Heart right ventricle (tissue), 16 donors: ENCODE measurements around the gene HLA-DMA. TPM values are rescaled to one million over a fixed set of nuclear protein-coding genes. Genes with fewer than 3 reads are reported as not detected.
A peak's percentile ranks its signal among the peaks of the same experiment; 100 is the strongest.

Experiments used
- ATAC-seq, 8 donors: fragments of 200-7000 bp; cut with Tn5 transposase; one replicate each; pipeline ENCODE4 v1.9.1; 2020; ENCODE audit warnings: mild to moderate bottlenecking in 8 of 8, moderate library complexity in 8 of 8, moderate number of reproducible peaks in 1 of 8
- DNase-seq, 2 donors: peaks; one replicate each; pipeline ENCODE4 v3.0.0-alpha.2; 2020
- H3K27ac ChIP-seq, 10 donors: fragments of 200-600 bp; sonication (generic) in 2 of 10; one replicate each; pipeline versions ENCODE4 v1.5.0 to v1.8.0; 2020 to 2022; ENCODE audit warnings: mild to moderate bottlenecking in 3 of 10
- H3K27me3 ChIP-seq, 7 donors: fragments of 200-600 bp; one replicate each; pipeline ENCODE4 v1.8.0; 2021 to 2022; ENCODE audit warnings: mild to moderate bottlenecking in 2 of 7
- H3K36me3 ChIP-seq, 9 donors: fragments of 200-600 bp; sonication (generic) in 1 of 9; one replicate each; pipeline versions ENCODE4 v1.5.0 to v1.8.0; 2020 to 2022; ENCODE audit warnings: mild to moderate bottlenecking in 2 of 9
- H3K4me1 ChIP-seq, 9 donors: fragments of 200-600 bp; sonication (generic) in 1 of 9; one replicate each; pipeline versions ENCODE4 v1.5.0 to v1.8.0; 2020 to 2022; ENCODE audit warnings: mild to moderate bottlenecking in 4 of 9
- H3K4me3 ChIP-seq, 10 donors: fragments of 200-600 bp; sonication (generic) in 2 of 10; one replicate each; pipeline versions ENCODE4 v1.5.0 to v1.8.0; 2020 to 2022; ENCODE audit warnings: mild to moderate bottlenecking in 7 of 10, moderate library complexity in 2 of 10
- H3K9me3 ChIP-seq, 11 donors: fragments of 200-600 bp in 10 of 11; sonication (generic) in 2 of 11; one replicate each; pipeline versions ENCODE4 v1.5.0 to v1.8.0; 2013 to 2022; ENCODE audit warnings: mild to moderate bottlenecking in 2 of 11, control low read depth in 1 of 11, moderate library complexity in 1 of 11
- CTCF ChIP-seq, 9 donors: fragments of 200-600 bp; sonication (generic) in 2 of 9; IDR thresholded peaks; one replicate each; pipeline versions ENCODE4 v1.5.0 to v1.8.0; 2021 to 2022; ENCODE audit warnings: antibody characterized with exemption in 9 of 9, mild to moderate bottlenecking in 5 of 9, moderate library complexity in 1 of 9
- WGBS, 2 donors: extraction: QIAGEN DNeasy Blood & Tissue Kit; methylation state at CpG; one replicate each; pipeline ENCODE4 v1.1.7; 2013; ENCODE audit warnings: inconsistent platforms in 1 of 2; 5-methylcytosine and 5-hydroxymethylcytosine counted together
- intact Hi-C, 10 donors: fragments of 100-400 bp; cut with DNase I; formaldehyde crosslinking; loops; one replicate each; pipeline versions ENCODE4 v1.11.1 to v1.14.2; 2022
- polyA plus RNA-seq, 2 donors: library from polyadenylated mRNA; stranded (reverse); fragments of 200-250 nt; gene quantifications; one replicate each; pipeline ENCODE4 v1.2.3, GENCODE V29; 2013
- total RNA-seq, 10 donors: library from RNA; stranded (reverse); fragmentation: NEBNext Ultra II Directional in 3 of 10; extraction: Animal tissue kit (Norgen Biotek cat#: 25700) in 3 of 10; gene quantifications; one replicate each; pipeline versions ENCODE4 v1.2.1 to v1.2.4, GENCODE V29; 2021 to 2023
- donor health status: Arrhythmogenic right ventricular cardiomyopathy.
- donor health status: ischemic (EF 13 %, LVEDD 7.1; RV severe dilation, severe dysfunction).
- donor health status: healthy with polysubstance abuse.
- donor health status: DM: no; HTN: yes; CAD: no.
- donor health status: DM: no; HTN: no; CAD: no.
- donor health status: ischemic (EF 25% LVEDD 6.9; RV normal size, moderate dysfunction).
- donor health status: ischemic (EF 25% LVEDD 5.7; RV mildly dilated, moderate dysfunction).
- donor health status: healthy.
- donor health status: DM: yes; HTN: yes; CAD: no.
- donor health status: Ischemic cardiomyopathy.
- donor health status: ischemic (EF 35%, LVEDD 5.7; RV mildly dilated, moderate dysfunction).
- donor health status: nonischemic (EF 11% LVEDD 7.7; RV severe dilation, severe dysfunction).
- donor health status: DM: yes; HTN: yes; CAD: no.
- donor health status: PGD.
- donor health status: ischemic (EF 29% LVEDD 5.4; RV normal size, mild dysfunction).
- donor health status: nonischemic (EF 23%, LVEDD 6.1; RV moderate dilation, normal function).

HLA-DMA gene
- total and polyA plus RNA-seq, 12 donors = 7.8 to 106 (median 14.5) TPM

GRCh38 chr6:32947552-32948465 is 5.1 kb downstream of the HLA-DMA start:
- peak overlapping the region in 1 of 10 donors; percentile 24 for H3K27ac ChIP-seq
- intact Hi-C loops = no loop called here
- H3K36me3 ChIP-seq = peaks cover 0 to 21% (median 0%) of the 10 kb centered on the region in 9 donors
- H3K4me1 ChIP-seq = peaks cover 0 to 87% (median 9%) of the 10 kb centered on the region in 9 donors
- no peaks in the 10 kb centered on the region for H3K27me3 ChIP-seq
- H3K4me3 ChIP-seq = no peak overlapping the region
- H3K9me3 ChIP-seq = peaks cover 0 to 10% (median 0%) of the 10 kb centered on the region in 11 donors
- TF ChIP-seq CTCF (IDR thresholded peaks at IDR 0.05) = peak in 6 of 9 donors; percentile 16 to 44 (median 28)
- no peak for DNase-seq
- no peak for ATAC-seq
- WGBS, 2 donors = 73 to 78% methylated on average over 11 of the region's 11 CpGs

- H3K36me3 ChIP-seq = peaks cover 0 to 21% (median 0%) of the 10 kb centered on the region in 9 donors
These were observed 6.0 kb downstream of the HLA-DMA start for GRCh38 chr6:32946893-32947292.

GRCh38 chr6:32945953-32946352 is 6.9 kb downstream of the HLA-DMA start:
- no peak overlapping the region for H3K4me3 ChIP-seq
- peaks cover 0 to 10% (median 0%) of the 10 kb centered on the region in 11 donors for H3K9me3 ChIP-seq
- TF ChIP-seq CTCF (IDR thresholded peaks at IDR 0.05) = no peak
- ATAC-seq = no peak
- peaks cover 0 to 93% (median 10%) of the 10 kb centered on the region in 9 donors for H3K4me1 ChIP-seq
- no peak for DNase-seq
- intact Hi-C loops = no loop called here
- H3K27ac ChIP-seq = peak overlapping the region in 1 of 10 donors; percentile 95
- no peaks in the 10 kb centered on the region for H3K27me3 ChIP-seq
- H3K36me3 ChIP-seq = peaks cover 0 to 21% (median 0%) of the 10 kb centered on the region in 9 donors

More at GRCh38 chr6:32946893-32947292, 6.0 kb downstream of the HLA-DMA start:
- intact Hi-C loops = no loop called here
- DNase-seq = no peak
- H3K27ac ChIP-seq = peak overlapping the region in 1 of 10 donors; percentile 24
- no peak for ATAC-seq
- H3K9me3 ChIP-seq = peaks cover 0 to 10% (median 0%) of the 10 kb centered on the region in 11 donors
- TF ChIP-seq CTCF (IDR thresholded peaks at IDR 0.05) = no peak
- H3K4me1 ChIP-seq = peaks cover 0 to 91% (median 4%) of the 10 kb centered on the region in 9 donors
- no peaks in the 10 kb centered on the region for H3K27me3 ChIP-seq
- H3K4me3 ChIP-seq = no peak overlapping the region

GRCh38 chr6:32945108-32945760 is 7.7 kb downstream of the HLA-DMA start:
- intact Hi-C loops = no loop called here
- Histone ChIP-seq H3K4me3 (no peak overlapping the region), H3K36me3 (peaks cover 0 to 17% (median 0%) of the 10 kb centered on the region in 9 donors), H3K27ac (peak overlapping the region in 3 of 10 donors; percentile 16 to 95 (median 25)), H3K4me1 (peaks cover 0 to 91% (median 14%) of the 10 kb centered on the region in 9 donors), H3K9me3 (peaks cover 0 to 10% (median 0%) of the 10 kb centered on the region in 11 donors), H3K27me3 (no peaks in the 10 kb centered on the region)
- ATAC-seq (no peak), DNase-seq (no peak)
- no peak for TF ChIP-seq CTCF (IDR thresholded peaks at IDR 0.05)
- 84% methylated on average over 9 of the region's 9 CpGs for WGBS, 2 donors
